K562 (cell line): ENCODE results near the gene KCNK1. TPM values are rescaled to one million over a fixed set of nuclear protein-coding genes. Genes with fewer than 3 reads are reported as not detected.

ENCODE experiments used
- ADNP ChIP-seq: fragments of 200-800 bp; sonication (Bioruptor generic); IDR thresholded peaks from 2 replicates; pipeline ENCODE4 v1.6.1; 2016; ENCODE audit warnings: missing genetic modification characterization, missing compliant biosample characterization
- ETS2 ChIP-seq: IDR thresholded peaks from 2 replicates; pipeline ENCODE4 v1.6.1; 2016; ENCODE audit warnings: borderline replicate concordance, missing genetic modification characterization, mild to moderate bottlenecking, moderate library complexity, missing compliant biosample characterization; ENCODE audit not compliant: poor library complexity, severe bottlenecking
- HEY1 ChIP-seq: fragments of 250-450 bp; sonication (Bioruptor Pico); IDR thresholded peaks from 2 replicates; pipeline ENCODE4 v1.5.0; 2020; ENCODE audit warnings: mild to moderate bottlenecking, moderate library complexity, borderline replicate concordance
- MTA1 ChIP-seq: fragments of 450-650 bp; IDR thresholded peaks from 2 replicates; pipeline ENCODE4 v1.6.1; 2017; ENCODE audit warnings: borderline replicate concordance
- NBN ChIP-seq: fragments of 450-650 bp; IDR thresholded peaks from 2 replicates; pipeline ENCODE4 v1.6.1; 2016; ENCODE audit warnings: low read depth, mild to moderate bottlenecking
- NCOR1 ChIP-seq: fragments of 450-650 bp; IDR thresholded peaks from 2 replicates; pipeline ENCODE4 v1.6.1; 2016; ENCODE audit warnings: mild to moderate bottlenecking, moderate library complexity
- POLR2B ChIP-seq: fragments of 450-650 bp; IDR thresholded peaks from 2 replicates; pipeline ENCODE4 v1.6.1; 2018; ENCODE audit warnings: low read depth; ENCODE audit not compliant: partially characterized antibody
- RBM17 ChIP-seq: fragments of 200-400 bp; formaldehyde crosslinking; IDR thresholded peaks from 2 replicates; pipeline ENCODE4 v1.6.1; 2017; ENCODE audit warnings: low read depth, mild to moderate bottlenecking, low read length, borderline replicate concordance
- SOX6 ChIP-seq: fragments of 450-650 bp; IDR thresholded peaks from 2 replicates; pipeline ENCODE4 v1.6.1; 2014; ENCODE audit warnings: mild to moderate bottlenecking
- SRSF7 ChIP-seq: fragments of 200-400 bp; formaldehyde crosslinking; optimal IDR thresholded peaks from 2 replicates; pipeline ENCODE3; 2017; ENCODE audit warnings: mild to moderate bottlenecking, low read depth, low read length
- STAT5B ChIP-seq: fragments of 250-450 bp; sonication (Bioruptor Pico); IDR thresholded peaks from 2 replicates; pipeline ENCODE4 v1.8.0; 2021; ENCODE audit warnings: mild to moderate bottlenecking, inconsistent platforms
- TBP ChIP-seq: optimal IDR thresholded peaks from 2 replicates; pipeline ENCODE3; 2011; ENCODE audit warnings: low read depth, low read length, improper control_type of control experiment
- ZNF696 ChIP-seq: fragments of 250-450 bp; sonication (Bioruptor Pico); conservative IDR thresholded peaks from 2 replicates; pipeline ENCODE4 v1.4.0; 2020; ENCODE audit warnings: mild to moderate bottlenecking, moderate library complexity
- polyA plus RNA-seq, 8 experiments: library from polyadenylated mRNA; depleted of rRNA in 4 of 8; stranded (reverse) in 5 of 8; unstranded in 3 of 8; fragments of >200 nt; fragmentation: Nextera tagmentation in 2 of 8; fragmentation: Illumina TruSeq in 1 of 8; extraction: Ambion mirVana in 2 of 8; extraction: Trizol in 1 of 8; gene quantifications; 2 replicates each; pipeline versions ENCODE4 v1.2.1 to v1.2.3, GENCODE V29; 2011 to 2014; ENCODE audit warnings: inconsistent platforms in 1 of 8, missing spikeins in 1 of 8
- total RNA-seq, 7 experiments: library from RNA; depleted of rRNA in 6 of 7; stranded (reverse); fragments of >200 nt in 6 of 7; fragmentation: Illumina TruSeq in 2 of 7; extraction: Trizol in 2 of 7; gene quantifications; 2 replicates each; pipeline versions ENCODE4 v1.2.1 to v1.2.3, GENCODE V29; 2011 to 2021; ENCODE audit warnings: low replicate concordance in 1 of 7
- TF ChIP-seq, protein P1 (sequence below), 2 experiments: IDR thresholded peaks in 1 of 2; conservative IDR thresholded peaks in 1 of 2; 2 replicates each; pipeline ENCODE4 v1.6.1; 2016; ENCODE audit warnings: low read depth in 2 of 2, mild to moderate bottlenecking in 1 of 2, missing compliant biosample characterization in 1 of 2, missing genetic modification characterization in 1 of 2, moderate library complexity in 1 of 2
- TF ChIP-seq, protein P2 (sequence below): fragments of 200-600 bp; sonication (generic); IDR thresholded peaks from one replicate; pipeline ENCODE4 v1.6.1; 2012; ENCODE audit warnings: mild to moderate bottlenecking, low read depth, low read length, inconsistent platforms

The KCNK1 gene
- total and polyA plus RNA-seq, 9 of the 15 experiments (the other 6 are each of a cell fraction or from before 2014, with no cell fraction given): 3.1 to 22.7 (median 6.0) TPM

DNA sequence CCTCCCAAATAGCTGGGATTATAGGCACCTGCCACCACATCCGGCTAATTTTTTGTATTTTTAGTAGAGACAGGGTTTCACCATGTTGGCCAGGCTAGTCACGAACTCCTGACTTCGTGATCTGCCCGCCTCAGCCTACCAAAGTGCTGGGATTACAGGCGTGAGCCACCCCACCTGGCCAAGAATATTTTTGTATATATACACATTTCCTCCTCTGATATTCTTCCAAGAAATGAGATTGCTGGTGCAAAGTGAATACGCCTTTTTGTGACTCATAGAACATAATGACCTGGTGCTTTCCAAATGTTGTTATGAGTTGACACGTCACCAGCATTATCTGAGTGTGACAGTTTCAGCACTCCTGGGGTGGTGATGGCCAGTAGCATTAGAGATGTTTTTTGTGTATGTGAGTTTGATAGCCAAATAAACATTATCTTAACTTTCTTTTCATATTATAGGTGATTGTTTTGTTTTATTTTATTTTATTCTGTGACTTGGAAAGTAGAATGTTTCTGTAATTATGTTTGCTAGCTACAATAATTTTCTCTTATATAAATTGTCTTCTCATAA, 54.9 kb downstream of the KCNK1 start (continued):
- TF ChIP-seq, protein P1, sequence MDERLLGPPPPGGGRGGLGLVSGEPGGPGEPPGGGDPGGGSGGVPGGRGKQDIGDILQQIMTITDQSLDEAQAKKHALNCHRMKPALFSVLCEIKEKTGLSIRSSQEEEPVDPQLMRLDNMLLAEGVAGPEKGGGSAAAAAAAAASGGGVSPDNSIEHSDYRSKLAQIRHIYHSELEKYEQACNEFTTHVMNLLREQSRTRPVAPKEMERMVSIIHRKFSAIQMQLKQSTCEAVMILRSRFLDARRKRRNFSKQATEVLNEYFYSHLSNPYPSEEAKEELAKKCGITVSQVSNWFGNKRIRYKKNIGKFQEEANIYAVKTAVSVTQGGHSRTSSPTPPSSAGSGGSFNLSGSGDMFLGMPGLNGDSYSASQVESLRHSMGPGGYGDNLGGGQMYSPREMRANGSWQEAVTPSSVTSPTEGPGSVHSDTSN (CRISPR knock-in tag; IDR thresholded peaks at IDR 0.05; ENCODE audit: low read depth): no peak
- TF ChIP-seq, protein P1 (tag; conservative IDR thresholded peaks at IDR 0.05; ENCODE audit: low read depth): peak; percentile 54; the same call in 1 of the 2 replicates
- TF ChIP-seq ETS2 (tag) (no peak), NBN (peak; percentile 92), MTA1 (no peak), ZNF696 (CRISPR knock-in tag) (no peak), NCOR1 (peak; percentile 89), RBM17 (no peak), HEY1 (no peak), SRSF7 (no peak), STAT5B (CRISPR knock-in tag) (no peak), TBP (peak; percentile 67), POLR2B (no peak), SOX6 (peak; percentile 87), ADNP (tag) (peak; percentile 83)
- TF ChIP-seq, protein P2, sequence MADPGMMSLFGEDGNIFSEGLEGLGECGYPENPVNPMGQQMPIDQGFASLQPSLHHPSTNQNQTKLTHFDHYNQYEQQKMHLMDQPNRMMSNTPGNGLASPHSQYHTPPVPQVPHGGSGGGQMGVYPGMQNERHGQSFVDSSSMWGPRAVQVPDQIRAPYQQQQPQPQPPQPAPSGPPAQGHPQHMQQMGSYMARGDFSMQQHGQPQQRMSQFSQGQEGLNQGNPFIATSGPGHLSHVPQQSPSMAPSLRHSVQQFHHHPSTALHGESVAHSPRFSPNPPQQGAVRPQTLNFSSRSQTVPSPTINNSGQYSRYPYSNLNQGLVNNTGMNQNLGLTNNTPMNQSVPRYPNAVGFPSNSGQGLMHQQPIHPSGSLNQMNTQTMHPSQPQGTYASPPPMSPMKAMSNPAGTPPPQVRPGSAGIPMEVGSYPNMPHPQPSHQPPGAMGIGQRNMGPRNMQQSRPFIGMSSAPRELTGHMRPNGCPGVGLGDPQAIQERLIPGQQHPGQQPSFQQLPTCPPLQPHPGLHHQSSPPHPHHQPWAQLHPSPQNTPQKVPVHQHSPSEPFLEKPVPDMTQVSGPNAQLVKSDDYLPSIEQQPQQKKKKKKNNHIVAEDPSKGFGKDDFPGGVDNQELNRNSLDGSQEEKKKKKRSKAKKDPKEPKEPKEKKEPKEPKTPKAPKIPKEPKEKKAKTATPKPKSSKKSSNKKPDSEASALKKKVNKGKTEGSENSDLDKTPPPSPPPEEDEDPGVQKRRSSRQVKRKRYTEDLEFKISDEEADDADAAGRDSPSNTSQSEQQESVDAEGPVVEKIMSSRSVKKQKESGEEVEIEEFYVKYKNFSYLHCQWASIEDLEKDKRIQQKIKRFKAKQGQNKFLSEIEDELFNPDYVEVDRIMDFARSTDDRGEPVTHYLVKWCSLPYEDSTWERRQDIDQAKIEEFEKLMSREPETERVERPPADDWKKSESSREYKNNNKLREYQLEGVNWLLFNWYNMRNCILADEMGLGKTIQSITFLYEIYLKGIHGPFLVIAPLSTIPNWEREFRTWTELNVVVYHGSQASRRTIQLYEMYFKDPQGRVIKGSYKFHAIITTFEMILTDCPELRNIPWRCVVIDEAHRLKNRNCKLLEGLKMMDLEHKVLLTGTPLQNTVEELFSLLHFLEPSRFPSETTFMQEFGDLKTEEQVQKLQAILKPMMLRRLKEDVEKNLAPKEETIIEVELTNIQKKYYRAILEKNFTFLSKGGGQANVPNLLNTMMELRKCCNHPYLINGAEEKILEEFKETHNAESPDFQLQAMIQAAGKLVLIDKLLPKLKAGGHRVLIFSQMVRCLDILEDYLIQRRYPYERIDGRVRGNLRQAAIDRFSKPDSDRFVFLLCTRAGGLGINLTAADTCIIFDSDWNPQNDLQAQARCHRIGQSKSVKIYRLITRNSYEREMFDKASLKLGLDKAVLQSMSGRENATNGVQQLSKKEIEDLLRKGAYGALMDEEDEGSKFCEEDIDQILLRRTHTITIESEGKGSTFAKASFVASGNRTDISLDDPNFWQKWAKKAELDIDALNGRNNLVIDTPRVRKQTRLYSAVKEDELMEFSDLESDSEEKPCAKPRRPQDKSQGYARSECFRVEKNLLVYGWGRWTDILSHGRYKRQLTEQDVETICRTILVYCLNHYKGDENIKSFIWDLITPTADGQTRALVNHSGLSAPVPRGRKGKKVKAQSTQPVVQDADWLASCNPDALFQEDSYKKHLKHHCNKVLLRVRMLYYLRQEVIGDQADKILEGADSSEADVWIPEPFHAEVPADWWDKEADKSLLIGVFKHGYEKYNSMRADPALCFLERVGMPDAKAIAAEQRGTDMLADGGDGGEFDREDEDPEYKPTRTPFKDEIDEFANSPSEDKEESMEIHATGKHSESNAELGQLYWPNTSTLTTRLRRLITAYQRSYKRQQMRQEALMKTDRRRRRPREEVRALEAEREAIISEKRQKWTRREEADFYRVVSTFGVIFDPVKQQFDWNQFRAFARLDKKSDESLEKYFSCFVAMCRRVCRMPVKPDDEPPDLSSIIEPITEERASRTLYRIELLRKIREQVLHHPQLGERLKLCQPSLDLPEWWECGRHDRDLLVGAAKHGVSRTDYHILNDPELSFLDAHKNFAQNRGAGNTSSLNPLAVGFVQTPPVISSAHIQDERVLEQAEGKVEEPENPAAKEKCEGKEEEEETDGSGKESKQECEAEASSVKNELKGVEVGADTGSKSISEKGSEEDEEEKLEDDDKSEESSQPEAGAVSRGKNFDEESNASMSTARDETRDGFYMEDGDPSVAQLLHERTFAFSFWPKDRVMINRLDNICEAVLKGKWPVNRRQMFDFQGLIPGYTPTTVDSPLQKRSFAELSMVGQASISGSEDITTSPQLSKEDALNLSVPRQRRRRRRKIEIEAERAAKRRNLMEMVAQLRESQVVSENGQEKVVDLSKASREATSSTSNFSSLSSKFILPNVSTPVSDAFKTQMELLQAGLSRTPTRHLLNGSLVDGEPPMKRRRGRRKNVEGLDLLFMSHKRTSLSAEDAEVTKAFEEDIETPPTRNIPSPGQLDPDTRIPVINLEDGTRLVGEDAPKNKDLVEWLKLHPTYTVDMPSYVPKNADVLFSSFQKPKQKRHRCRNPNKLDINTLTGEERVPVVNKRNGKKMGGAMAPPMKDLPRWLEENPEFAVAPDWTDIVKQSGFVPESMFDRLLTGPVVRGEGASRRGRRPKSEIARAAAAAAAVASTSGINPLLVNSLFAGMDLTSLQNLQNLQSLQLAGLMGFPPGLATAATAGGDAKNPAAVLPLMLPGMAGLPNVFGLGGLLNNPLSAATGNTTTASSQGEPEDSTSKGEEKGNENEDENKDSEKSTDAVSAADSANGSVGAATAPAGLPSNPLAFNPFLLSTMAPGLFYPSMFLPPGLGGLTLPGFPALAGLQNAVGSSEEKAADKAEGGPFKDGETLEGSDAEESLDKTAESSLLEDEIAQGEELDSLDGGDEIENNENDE: no peak
